Cortex of kidney (tissue), 1 donor: ENCODE measurements around the gene ZNF134.

ENCODE experiments used
- DNase-seq: peaks from one replicate; lab custom pipeline; 2025; lab: John Stamatoyannopoulos, UW

ZNF134 gene

DNA sequence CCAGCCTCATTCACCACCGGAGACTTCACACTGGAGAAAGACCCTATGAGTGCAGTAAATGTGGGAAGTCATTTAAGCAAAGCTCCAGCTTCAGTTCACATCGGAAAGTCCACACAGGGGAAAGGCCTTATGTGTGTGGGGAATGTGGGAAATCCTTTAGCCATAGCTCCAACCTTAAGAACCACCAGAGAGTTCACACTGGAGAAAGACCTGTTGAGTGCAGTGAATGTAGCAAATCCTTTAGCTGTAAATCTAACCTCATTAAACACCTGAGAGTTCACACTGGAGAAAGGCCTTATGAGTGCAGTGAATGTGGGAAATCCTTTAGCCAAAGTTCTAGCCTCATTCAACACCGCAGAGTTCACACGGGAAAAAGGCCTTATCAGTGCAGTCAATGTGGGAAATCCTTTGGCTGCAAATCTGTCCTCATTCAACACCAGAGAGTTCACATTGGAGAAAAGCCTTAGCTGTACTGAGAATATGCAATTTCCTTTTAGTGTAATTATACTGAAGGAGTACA lies 27.7 kb downstream of the ZNF134 start:
- no peak for DNase-seq

DNA sequence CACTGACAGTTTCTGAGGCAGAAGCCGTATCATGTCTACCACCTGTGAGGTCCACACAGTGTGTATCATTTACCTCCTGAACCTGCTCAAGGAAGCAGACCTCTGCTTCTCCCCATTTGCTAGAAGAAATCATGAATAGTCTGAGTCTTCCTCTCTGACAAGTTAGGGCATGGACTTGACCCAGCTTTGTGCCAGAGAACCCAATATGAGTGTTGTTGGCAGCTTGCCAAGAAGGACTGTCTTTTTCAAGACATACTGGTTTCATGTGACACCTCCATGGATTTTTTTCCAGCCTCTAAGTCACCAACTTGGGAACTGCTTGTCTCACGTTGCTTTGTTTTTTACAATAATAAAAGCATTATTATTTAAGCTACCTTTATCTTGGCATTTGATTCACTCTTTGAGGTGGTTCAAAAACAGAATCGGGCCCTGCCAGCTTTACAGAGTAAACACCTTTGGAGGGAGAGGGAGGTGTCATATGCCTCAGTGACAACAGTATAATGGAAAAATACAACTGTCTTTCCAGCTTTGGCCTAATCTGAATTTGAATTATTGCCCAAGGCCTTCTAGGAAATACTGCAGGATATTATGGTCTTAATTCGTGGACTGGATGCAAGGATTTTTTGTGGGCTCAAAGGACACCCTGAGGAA lies 28.5 kb downstream of the ZNF134 start:
- no peak for DNase-seq

DNA sequence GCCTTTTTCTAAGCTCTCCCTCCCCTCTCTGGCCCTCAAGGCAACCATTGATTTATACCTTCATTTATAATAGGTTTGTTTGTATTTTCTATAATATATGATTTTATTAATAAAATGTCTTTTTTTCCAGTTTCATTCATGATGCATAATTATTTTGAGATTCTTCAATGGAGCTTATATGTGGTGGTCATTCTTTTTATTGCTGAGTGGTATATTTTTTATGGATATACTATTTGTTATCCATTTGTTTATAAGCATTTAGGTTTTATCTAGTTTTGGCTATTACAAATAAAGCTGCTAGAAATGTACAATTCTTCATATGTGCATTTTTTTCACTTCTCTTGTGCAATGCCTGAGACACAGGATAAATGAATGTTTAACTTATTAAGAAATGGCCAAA lies 29.7 kb downstream of the ZNF134 start:
- DNase-seq = no peak

DNA sequence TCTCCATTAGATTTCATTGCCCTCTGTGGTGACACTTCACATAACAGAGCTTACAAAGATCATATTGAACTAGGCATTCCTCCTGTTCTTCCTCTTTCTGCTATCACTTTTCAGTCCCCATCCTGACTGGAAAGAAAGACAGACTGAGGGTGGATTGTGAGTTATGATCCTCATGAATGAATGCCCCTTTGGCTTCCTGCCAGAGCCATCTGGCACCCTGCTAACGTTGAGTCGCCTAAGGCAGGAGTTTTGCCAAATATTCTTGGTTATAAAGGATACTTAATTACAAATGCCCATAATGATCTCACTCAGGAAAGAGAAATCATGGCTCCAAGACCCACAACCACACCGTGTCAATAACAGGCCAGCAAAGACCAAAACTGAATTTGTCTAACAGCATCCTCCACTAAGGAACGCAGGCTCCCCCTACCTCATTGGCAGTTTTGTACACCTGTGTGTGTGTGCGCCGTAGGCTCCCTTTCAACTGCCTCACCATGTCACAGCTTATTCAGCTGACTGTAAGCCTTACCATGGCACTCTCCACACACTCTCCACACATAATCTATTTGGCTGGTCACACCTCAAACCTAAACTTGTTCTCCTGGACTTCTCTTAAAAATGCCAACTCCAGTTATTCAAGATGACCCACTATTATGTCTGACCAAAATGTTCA lies 34.4 kb downstream of the ZNF134 start:
- no peak for DNase-seq

DNA sequence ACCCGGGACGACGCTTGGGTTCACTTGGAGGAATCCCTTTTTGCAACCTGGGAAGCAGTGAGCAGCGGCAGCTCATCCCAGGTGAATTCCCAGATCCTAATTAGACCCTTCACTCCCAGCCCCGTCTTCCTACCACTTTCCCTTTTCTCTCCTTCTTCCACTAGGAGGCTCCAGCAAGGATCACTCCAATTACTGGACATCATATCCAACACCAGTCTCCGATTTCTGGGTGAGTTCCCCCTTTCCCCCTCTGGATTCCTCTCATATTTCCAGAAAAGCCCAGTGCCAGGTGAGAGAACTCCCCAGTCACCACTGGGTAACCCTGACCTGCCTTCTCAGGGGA lies 37.6 kb downstream of the ZNF134 start:
- DNase-seq = no peak

DNA sequence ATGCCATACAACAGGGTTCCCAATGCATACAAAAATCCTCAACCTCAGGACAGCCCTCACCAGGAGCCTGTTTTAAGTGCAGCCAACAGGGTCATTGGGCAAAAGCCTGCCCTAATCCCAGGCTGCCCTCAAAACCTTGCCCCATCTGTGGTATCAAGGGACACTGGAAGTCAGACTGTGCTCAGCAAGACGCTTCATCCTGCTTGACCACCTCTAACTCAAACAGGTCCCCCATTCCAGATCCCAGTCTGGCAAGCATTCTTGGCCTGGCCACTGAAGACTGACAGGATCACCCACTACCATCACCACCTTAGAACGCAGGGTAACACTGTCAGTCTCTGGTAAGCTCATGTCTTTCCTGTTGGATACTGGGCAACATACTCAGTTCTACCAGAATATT lies 39.6 kb downstream of the ZNF134 start:
- no peak for DNase-seq

DNA sequence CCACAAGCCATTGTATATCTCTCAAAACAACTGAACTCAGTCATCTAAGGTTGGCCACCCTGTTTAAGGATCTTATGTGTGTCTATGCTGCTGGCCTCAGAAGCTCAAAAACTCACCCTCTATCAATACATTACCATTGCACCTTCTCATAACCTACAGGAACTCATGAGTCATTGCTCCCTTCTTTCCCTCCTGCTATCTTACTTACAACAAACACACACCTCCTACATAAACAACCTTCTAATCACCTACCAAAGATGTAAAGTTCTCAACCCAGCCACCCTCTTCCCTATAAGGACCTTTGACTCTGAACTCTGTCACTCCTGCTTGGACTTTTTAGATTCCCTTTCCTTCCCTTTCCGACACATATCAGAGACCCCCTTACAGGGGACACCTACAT lies 41.4 kb downstream of the ZNF134 start:
- DNase-seq = no peak

DNA sequence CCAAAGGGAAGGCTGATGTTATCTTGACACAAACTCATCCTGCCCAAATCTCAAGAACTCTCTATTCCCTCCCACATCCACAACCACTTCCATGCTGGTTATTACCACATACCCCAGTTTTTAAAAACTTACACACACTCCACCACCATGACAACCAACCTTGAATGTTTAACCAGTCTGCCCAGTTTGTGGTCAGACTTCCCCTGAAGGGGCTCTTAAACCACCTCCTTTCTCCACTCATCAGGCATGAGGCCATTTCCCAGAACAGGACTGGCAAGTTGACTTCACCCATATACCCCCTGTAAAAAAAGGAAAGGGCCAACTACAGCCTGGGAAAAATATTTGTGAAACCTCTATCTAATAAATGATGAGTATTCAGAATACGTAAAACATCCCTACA lies 42.3 kb downstream of the ZNF134 start:
- DNase-seq = no peak

DNA sequence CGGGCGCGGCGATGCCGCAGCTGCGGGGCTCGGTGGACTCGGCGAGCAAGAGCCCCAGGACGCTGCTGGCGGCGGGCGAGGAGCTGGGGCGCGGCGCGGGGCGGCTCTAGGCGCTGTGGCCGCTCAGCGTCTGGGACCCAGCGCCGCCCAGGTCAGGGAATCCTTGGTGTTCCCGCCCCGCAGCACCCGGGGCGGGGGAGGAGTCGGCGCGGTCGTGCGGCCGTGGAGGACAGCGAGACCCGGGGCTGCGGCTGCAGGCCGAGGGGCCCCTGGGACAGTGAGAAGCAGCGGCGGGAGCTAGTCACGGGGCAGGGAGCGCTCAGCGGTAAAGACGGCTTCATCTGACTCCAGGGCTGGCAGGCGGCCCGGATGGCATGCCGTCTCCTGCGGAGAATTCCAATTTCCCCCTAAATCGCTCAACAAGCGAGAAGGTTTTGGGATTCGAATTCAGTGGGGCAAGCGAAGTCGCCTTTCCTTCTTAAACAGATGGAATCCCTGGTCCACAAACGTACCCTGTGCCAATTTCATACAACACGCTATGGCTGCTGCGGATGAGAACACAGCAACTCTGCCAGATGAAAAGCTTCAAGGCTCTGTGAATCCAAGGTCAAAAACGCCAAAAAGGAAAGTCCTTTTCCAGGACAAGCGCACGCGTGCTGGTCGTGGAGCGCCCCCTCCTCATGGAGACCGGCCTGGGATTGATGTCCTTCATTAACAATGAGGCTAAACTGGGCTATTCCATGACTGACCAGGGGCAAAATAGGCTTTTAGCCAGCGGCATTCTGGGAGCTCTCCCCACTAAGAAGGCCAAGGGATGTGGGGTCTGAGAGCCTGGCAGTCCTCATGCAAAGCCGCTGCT lies 50.5 kb downstream of the ZNF134 start:
- no peak for DNase-seq

DNA sequence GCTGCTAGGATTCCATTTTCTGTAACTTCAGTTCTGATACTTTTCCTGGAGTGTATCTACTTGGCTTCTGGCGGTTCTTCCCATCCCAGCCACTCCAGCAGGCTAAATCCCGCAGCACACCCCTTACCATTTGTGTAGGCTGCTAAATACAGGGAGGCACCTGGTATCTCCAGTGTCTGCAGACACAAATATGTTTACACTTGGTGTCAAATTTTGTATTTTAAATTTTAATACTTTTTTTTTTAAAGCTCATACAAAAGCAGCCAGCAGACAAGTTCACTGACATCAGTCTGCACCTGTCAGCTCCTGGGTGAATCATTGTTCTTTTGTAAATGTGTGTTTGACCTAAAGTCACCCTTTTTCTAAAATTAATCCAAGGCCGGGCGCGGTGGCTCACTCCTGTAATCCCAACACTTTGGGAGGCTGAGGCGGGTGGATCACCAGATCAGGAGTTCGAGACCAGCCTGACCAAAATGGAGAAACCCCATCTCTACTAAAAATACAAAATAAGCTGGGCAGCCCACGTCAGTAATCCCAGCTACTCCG lies 51.3 kb downstream of the ZNF134 start:
- DNase-seq = no peak

DNA sequence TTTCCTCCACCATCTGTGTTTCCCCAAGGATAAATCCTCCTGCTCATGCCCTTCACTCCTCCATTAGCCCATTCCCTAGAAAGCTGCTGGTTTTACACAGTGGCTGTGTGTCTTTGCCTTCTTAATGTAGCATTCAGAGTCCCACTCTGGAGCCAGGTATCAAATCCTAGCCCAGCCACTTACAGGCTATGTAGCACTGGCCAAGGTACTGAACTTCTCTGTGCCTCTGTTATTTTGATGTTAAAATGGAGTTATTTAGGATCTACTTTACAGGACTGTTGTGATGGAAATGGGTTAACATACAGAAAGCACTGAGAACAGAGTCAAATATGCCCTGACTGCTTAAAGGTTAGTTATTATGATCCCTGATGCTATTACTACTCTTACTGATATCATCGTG lies 53.2 kb downstream of the ZNF134 start:
- no peak for DNase-seq

DNA sequence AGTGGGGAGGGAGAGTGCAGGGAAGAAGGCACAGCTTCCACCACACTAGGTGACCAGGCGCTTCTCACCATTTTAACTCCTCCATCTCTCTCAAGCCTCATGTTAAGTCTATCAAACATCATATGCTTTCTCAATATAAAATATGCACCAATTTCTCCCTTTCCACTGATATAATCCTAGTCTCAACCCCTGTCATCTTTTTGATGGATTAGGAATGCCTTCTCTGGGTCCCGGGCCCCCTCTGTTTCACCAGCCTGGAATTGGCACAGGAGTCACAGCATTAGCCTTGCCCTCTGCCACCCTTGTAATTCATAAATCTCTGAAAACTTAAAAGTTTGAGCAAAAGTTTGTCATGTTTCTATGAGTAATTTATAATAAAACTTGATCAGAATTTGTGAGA lies 54.6 kb downstream of the ZNF134 start, which contains the start of gene ZSCAN4:
ZSCAN4 (plus strand) TSS at position 301 of the 400 bp plus-strand sequence. CDS start 7,211 bp downstream, outside the sequence.
- no peak for DNase-seq

DNA sequence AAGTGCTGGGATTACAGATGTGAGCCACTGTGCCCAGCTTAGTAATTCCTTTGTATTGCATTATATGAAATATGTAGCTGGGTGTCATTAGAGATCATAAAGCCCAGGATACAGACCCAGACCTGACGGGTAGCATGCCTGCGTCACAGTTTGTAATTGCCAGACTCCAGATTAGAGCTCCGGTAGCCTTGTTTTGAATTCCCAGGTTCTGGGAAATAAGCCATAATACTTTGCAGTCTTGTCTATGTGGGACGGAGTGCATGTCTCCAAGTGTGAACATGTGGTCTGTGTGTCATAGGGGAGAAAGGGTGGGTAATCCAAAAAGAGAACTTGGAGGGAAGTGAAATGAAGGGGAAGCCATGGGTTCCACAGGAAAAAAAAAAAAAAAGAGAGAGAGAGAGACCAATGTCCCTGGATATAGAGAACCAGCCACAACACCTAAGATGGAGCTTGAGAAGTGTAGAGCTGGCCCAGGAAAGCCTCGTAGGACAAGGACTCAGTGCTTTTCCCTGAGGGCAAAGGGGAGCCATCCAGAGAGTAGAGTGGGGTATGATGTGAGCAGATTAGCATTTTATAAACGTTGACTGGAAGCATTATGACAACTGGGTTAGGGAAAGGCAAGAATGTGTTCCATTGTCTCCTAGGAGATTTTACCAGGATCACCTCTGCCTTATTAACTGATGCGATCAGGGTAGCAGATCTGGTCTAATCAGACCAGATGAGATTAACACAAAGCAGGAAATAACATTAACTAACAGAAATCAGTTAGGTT lies 57.3 kb downstream of the ZNF134 start:
- no peak for DNase-seq

DNA sequence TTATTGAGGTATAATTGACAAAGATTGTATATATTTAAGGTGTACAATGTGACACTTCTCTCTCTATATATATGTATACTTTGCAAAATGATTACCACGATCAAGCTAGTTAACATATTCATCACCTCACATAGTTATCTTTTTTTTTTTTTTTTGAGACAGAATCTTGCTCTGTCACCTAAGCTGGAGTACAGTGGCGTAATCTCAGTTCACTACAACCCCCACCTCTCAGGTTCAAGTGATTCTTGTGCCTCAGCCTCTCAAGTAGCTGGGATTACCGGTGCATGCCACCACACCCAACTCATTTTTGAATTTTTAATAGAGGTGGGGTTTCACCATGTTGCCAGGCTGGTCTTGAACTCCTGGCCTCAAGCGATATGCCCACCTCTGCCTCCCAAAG lies 58.4 kb downstream of the ZNF134 start:
- DNase-seq = no peak
